ENCODE measurements around the gene PRR3. TPM values are rescaled to one million over a fixed set of nuclear protein-coding genes. Genes with fewer than 3 reads are reported as not detected.

Gene PRR3
- total RNA-seq, 1 experiment from 2014 or later: 13.1 TPM

DNA sequence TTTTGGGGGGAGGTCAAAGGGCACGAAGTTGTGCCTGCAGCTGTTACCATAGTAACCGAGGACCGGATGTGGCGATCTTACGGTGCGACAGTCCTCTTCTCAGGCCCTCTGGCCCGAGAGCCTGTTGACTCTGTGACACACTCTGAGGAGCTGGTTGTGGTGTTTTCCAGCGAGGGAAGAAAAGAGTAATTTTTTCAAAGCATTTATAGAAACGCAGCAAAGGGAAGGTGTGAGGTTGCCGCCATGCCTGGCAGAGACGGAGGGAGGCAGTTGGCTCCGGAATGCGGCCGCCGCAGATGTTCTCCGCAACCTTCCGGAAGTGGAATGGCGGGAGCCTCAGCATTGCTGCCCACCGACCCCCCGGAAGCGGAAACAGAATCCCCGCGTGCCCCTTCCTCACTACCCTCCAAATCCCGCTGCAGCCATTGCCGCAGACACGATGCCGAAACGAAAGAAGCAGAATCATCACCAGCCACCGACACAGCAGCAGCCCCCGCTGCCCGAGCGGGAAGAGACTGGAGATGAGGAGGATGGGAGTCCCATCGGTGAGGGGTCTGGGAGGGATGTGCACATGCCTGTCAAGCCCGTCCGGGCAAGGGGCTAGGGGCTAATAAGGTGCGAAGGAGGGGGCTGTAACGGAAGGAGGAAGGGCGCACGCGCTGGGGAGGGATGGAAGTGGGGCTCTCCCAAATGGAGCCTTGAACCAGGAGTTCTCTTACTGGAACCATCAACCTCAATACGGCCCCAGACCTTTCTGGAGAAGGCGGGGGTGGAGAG is at the start of gene PRR3 (continued):
- peak; percentile 83; the same call in 1 of the 2 replicates for TF ChIP-seq TEAD4 (CRISPR knock-in tag; IDR thresholded peaks at IDR 0.05)
- TF ChIP-seq, protein P1, sequence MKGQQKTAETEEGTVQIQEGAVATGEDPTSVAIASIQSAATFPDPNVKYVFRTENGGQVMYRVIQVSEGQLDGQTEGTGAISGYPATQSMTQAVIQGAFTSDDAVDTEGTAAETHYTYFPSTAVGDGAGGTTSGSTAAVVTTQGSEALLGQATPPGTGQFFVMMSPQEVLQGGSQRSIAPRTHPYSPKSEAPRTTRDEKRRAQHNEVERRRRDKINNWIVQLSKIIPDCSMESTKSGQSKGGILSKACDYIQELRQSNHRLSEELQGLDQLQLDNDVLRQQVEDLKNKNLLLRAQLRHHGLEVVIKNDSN (CRISPR knock-in tag; IDR thresholded peaks at IDR 0.05): peak; percentile 78
- TF ChIP-seq FOXJ3 (CRISPR knock-in tag; IDR thresholded peaks at IDR 0.05; ENCODE audit: borderline replicate concordance): peak; percentile 82
- TF ChIP-seq JAZF1 (CRISPR knock-in tag; IDR thresholded peaks at IDR 0.05): no peak
- TF ChIP-seq SMAD3 (CRISPR knock-in tag; IDR thresholded peaks at IDR 0.05; ENCODE audit: borderline replicate concordance): peak; percentile 96
- peak; percentile 83 for TF ChIP-seq NR2C2 (CRISPR knock-in tag; IDR thresholded peaks at IDR 0.05)
- TF ChIP-seq, protein P2, sequence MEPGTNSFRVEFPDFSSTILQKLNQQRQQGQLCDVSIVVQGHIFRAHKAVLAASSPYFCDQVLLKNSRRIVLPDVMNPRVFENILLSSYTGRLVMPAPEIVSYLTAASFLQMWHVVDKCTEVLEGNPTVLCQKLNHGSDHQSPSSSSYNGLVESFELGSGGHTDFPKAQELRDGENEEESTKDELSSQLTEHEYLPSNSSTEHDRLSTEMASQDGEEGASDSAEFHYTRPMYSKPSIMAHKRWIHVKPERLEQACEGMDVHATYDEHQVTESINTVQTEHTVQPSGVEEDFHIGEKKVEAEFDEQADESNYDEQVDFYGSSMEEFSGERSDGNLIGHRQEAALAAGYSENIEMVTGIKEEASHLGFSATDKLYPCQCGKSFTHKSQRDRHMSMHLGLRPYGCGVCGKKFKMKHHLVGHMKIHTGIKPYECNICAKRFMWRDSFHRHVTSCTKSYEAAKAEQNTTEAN (CRISPR knock-in tag; IDR thresholded peaks at IDR 0.05): peak; percentile 95
- TF ChIP-seq IRF1 (CRISPR knock-in tag; IDR thresholded peaks at IDR 0.05): peak; percentile 92; the same call in 1 of the 2 replicates
- peak; percentile 92 for TF ChIP-seq CREM (CRISPR knock-in tag; IDR thresholded peaks at IDR 0.05)
- TF ChIP-seq FOXK1 (CRISPR knock-in tag; IDR thresholded peaks at IDR 0.05): peak; percentile 90
- TF ChIP-seq ZNF232 (CRISPR knock-in tag; IDR thresholded peaks at IDR 0.05): peak; percentile 83
- no peak for TF ChIP-seq CDX4 (CRISPR knock-in tag; IDR thresholded peaks at IDR 0.05; ENCODE audit: borderline replicate concordance)
- TF ChIP-seq ESRRA (CRISPR knock-in tag; IDR thresholded peaks at IDR 0.05; ENCODE audit: borderline replicate concordance): peak; percentile 90; the same call in 1 of the 2 replicates
- TF ChIP-seq MYBL2 (CRISPR knock-in tag; IDR thresholded peaks at IDR 0.05): peak; percentile 97
- peak; percentile 91 for TF ChIP-seq E2F1 (CRISPR knock-in tag; IDR thresholded peaks at IDR 0.05)
- TF ChIP-seq, protein P3, sequence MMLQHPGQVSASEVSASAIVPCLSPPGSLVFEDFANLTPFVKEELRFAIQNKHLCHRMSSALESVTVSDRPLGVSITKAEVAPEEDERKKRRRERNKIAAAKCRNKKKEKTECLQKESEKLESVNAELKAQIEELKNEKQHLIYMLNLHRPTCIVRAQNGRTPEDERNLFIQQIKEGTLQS (CRISPR knock-in tag; conservative IDR thresholded peaks at IDR 0.05): peak; percentile 51; the same call in 1 of the 2 replicates

GRCh38 chr6:30507849-30508827 is 49.0 kb upstream of the PRR3 start:
- Mint-ChIP-seq H3K36me3 (no peaks in the 10 kb centered on the region), H3K27ac (no peak overlapping the region), H3K4me1 (peaks cover 17% of the 10 kb centered on the region), H3K27me3 (ENCODE audit: low read depth) (no peaks in the 10 kb centered on the region), H3K9me3 (no peaks in the 10 kb centered on the region), H3K4me3 (no peak overlapping the region)
- CTCF ChIA-PET: no interaction called here
- POLR2A ChIA-PET: no interaction called here
- no peak for ATAC-seq
- no peak for DNase-seq (ENCODE audit: low spot score)
- TF ChIP-seq ARID4B (CRISPR knock-in tag; IDR thresholded peaks at IDR 0.05; ENCODE audit: borderline replicate concordance) (no peak), ZNF232 (CRISPR knock-in tag; IDR thresholded peaks at IDR 0.05) (no peak), ERG (CRISPR knock-in tag; IDR thresholded peaks at IDR 0.05) (no peak), SOX15 (CRISPR knock-in tag; IDR thresholded peaks at IDR 0.05) (no peak), PRRX2 (CRISPR knock-in tag; IDR thresholded peaks at IDR 0.05) (no peak)
- TF ChIP-seq, protein P4, sequence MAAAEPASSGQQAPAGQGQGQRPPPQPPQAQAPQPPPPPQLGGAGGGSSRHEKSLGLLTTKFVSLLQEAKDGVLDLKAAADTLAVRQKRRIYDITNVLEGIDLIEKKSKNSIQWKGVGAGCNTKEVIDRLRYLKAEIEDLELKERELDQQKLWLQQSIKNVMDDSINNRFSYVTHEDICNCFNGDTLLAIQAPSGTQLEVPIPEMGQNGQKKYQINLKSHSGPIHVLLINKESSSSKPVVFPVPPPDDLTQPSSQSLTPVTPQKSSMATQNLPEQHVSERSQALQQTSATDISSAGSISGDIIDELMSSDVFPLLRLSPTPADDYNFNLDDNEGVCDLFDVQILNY (CRISPR knock-in tag; IDR thresholded peaks at IDR 0.05): no peak
